GM23248 (cell line): ENCODE measurements around the gene NUDT2. TPM values are rescaled to one million over a fixed set of nuclear protein-coding genes. Genes with fewer than 3 reads are reported as not detected.

Experiments
- DNase-seq: peaks from one replicate; pipeline ENCODE4 v3.0.0-alpha.2; 2015
- H2AFZ ChIP-seq: fragments of 200-600 bp; sonication (generic); 2 replicates; pipeline ENCODE4 v1.6.1; 2016; ENCODE audit warnings: antibody characterized with exemption
- H3F3A ChIP-seq: fragments of 200-600 bp; sonication (generic); 2 replicates; pipeline ENCODE4 v1.6.1; 2016; ENCODE audit warnings: mild to moderate bottlenecking, antibody characterized with exemption, mixed run types; ENCODE audit not compliant: insufficient read depth
- H3K27ac ChIP-seq: fragments of 200-600 bp; sonication (generic); 2 replicates; pipeline ENCODE4 v1.5.1; 2016; ENCODE audit warnings: mild to moderate bottlenecking
- H3K27me3 ChIP-seq: fragments of 200-600 bp; sonication (generic); replicated peaks from 2 replicates; pipeline ENCODE4 v1.6.1; 2016; ENCODE audit warnings: mild to moderate bottlenecking; ENCODE audit not compliant: insufficient read depth
- H3K36me3 ChIP-seq: fragments of 200-600 bp; sonication (generic); 2 replicates; pipeline ENCODE4 v1.6.1; 2016; ENCODE audit warnings: low read depth, mild to moderate bottlenecking
- H3K4me1 ChIP-seq: fragments of 200-600 bp; sonication (generic); 2 replicates; pipeline ENCODE4 v1.6.1; 2016; ENCODE audit warnings: mild to moderate bottlenecking; ENCODE audit not compliant: insufficient read depth
- H3K4me2 ChIP-seq: fragments of 200-600 bp; sonication (generic); one replicate; pipeline ENCODE4 v1.6.1; 2016; ENCODE audit warnings: mild to moderate bottlenecking; ENCODE audit not compliant: unreplicated experiment
- H3K4me3 ChIP-seq: fragments of 200-600 bp; sonication (generic); 2 replicates; pipeline ENCODE4 v1.5.1; 2016; ENCODE audit warnings: mild to moderate bottlenecking
- H3K79me2 ChIP-seq: fragments of 200-600 bp; sonication (generic); 2 replicates; pipeline ENCODE4 v1.6.1; 2016; ENCODE audit warnings: mild to moderate bottlenecking; ENCODE audit not compliant: insufficient read depth
- H3K9ac ChIP-seq: fragments of 200-600 bp; sonication (generic); 2 replicates; pipeline ENCODE4 v1.6.1; 2016; ENCODE audit warnings: mild to moderate bottlenecking
- H3K9me2 ChIP-seq: fragments of 200-600 bp; sonication (generic); 2 replicates; pipeline ENCODE4 v1.6.1; 2016; ENCODE audit warnings: mixed run types, mild to moderate bottlenecking, moderate library complexity; ENCODE audit not compliant: insufficient read depth
- H3K9me3 ChIP-seq: fragments of 200-600 bp; sonication (generic); one replicate; pipeline ENCODE4 v1.6.1; 2017; ENCODE audit warnings: low read depth
- H4K20me1 ChIP-seq: fragments of 200-600 bp; sonication (generic); 2 replicates; pipeline ENCODE4 v1.6.0; 2016; ENCODE audit not compliant: insufficient read depth
- EZH2 ChIP-seq: fragments of 200-600 bp; sonication (generic); IDR thresholded peaks from 2 replicates; pipeline ENCODE4 v1.6.1; 2018; ENCODE audit warnings: antibody characterized with exemption, mild to moderate bottlenecking; ENCODE audit not compliant: insufficient read depth, poor library complexity, severe bottlenecking
- EZH2phosphoT487 ChIP-seq: fragments of 200-600 bp; sonication (generic); IDR thresholded peaks from 2 replicates; pipeline ENCODE4 v1.6.1; 2018; ENCODE audit warnings: antibody characterized with exemption, moderate library complexity, mild to moderate bottlenecking, low read depth; ENCODE audit not compliant: insufficient read depth
- WGBS, 2 experiments: methylation state at CpG; one replicate each; pipeline ENCODE4 v1.1.6; 2015 to 2017; ENCODE audit warnings: low lambda C conversion rate in 2 of 2, low coverage in 1 of 2; ENCODE audit errors: missing lambda C conversion rate in 2 of 2; 5-methylcytosine and 5-hydroxymethylcytosine counted together
- in situ Hi-C: fragments of 300-500 bp; cut with MboI; formaldehyde crosslinking; loops from 2 replicates; pipeline ENCODE4 v1.15.0; 2020
- polyA plus RNA-seq: library from polyadenylated mRNA; unstranded; fragments of >200 nt; fragmentation: Nextera tagmentation; extraction: Ambion mirVana; gene quantifications from 2 replicates; pipeline ENCODE4 v1.2.1, GENCODE V29; 2016
- total RNA-seq: library from RNA; depleted of rRNA; stranded (reverse); fragments of >200 nt; shearing (Covaris generic); gene quantifications from 2 replicates; pipeline ENCODE4 v1.2.3, GENCODE V29; 2014

The NUDT2 gene
- total and polyA plus RNA-seq, 2 experiments from 2014 or later = 12.5 to 17.6 TPM

GRCh38 chr9:34379334-34380033 lies 50.1 kb downstream of the NUDT2 start:
- no peaks in the 10 kb centered on the region for H3K9me3 ChIP-seq
- peak overlapping the region; percentile 73 for H3K4me3 ChIP-seq
- H3K27me3 ChIP-seq = no peaks in the 10 kb centered on the region
- H3K36me3 ChIP-seq = no peaks in the 10 kb centered on the region
- in situ Hi-C loops = loop anchor here (5.0 kb wide), 1 partner anchor 37 kb away; no protein-coding TSS in a partner anchor
- no peaks in the 10 kb centered on the region for H3K79me2 ChIP-seq
- H3K27ac ChIP-seq = no peak overlapping the region
- no peak overlapping the region for H3K9ac ChIP-seq
- peak; percentile 79 for DNase-seq
- TF ChIP-seq EZH2 = no peak
- TF ChIP-seq EZH2phosphoT487 = no peak
- no peaks in the 10 kb centered on the region for H3K9me2 ChIP-seq
- 5 to 6% methylated on average over 32 to 35 of the region's 35 CpGs for WGBS, 2 experiments
- H2AFZ ChIP-seq = peak overlapping the region; percentile 89
- no peaks in the 10 kb centered on the region for H4K20me1 ChIP-seq
- H3K4me2 ChIP-seq = peak overlapping the region; percentile 82
- H3K4me1 ChIP-seq = no peaks in the 10 kb centered on the region
- H3F3A ChIP-seq = 0 out of 2 replicates have a peak, but pooled peaks cover 5% of the 10 kb centered on the region

- no peaks in the 10 kb centered on the region for H3K9me2 ChIP-seq
- H3K9ac ChIP-seq = no peak overlapping the region
- H3K4me3 ChIP-seq = no peak overlapping the region; the same call in 1 of the 2 replicates
- H3K36me3 ChIP-seq = no peaks in the 10 kb centered on the region
- no peaks in the 10 kb centered on the region for H3K9me3 ChIP-seq
- H3K27ac ChIP-seq = no peak overlapping the region
- WGBS, 2 experiments = 27 to 29% methylated on average over 23 to 24 of the region's 24 CpGs
- H3K27me3 ChIP-seq = no peaks in the 10 kb centered on the region
- H3K4me2 ChIP-seq = no peak overlapping the region
- no peaks in the 10 kb centered on the region for H3K79me2 ChIP-seq
- in situ Hi-C loops = no loop called here
- TF ChIP-seq EZH2 (no peak), EZH2phosphoT487 (no peak)
- 0 out of 2 replicates have a peak, but pooled peaks cover 5% of the 10 kb centered on the region for H3F3A ChIP-seq
- no peaks in the 10 kb centered on the region for H3K4me1 ChIP-seq
- H4K20me1 ChIP-seq = no peaks in the 10 kb centered on the region
- no peak for DNase-seq
- peak overlapping the region; percentile 89 for H2AFZ ChIP-seq
These were observed 50.7 kb downstream of the NUDT2 start for GRCh38 chr9:34380034-34380510.

- Histone ChIP-seq H2AFZ (peak overlapping the region; percentile 89), H3K4me3 (peak overlapping the region; percentile 71), H3K27me3 (no peaks in the 10 kb centered on the region), H3K9ac (peak overlapping the region; percentile 66), H3K79me2 (no peaks in the 10 kb centered on the region), H3F3A (0 out of 2 replicates have a peak, but pooled peaks cover 2% of the 10 kb centered on the region), H3K4me2 (peak overlapping the region; percentile 82), H4K20me1 (no peaks in the 10 kb centered on the region), H3K9me3 (no peaks in the 10 kb centered on the region), H3K9me2 (no peaks in the 10 kb centered on the region), H3K27ac (no peak overlapping the region), H3K4me1 (no peaks in the 10 kb centered on the region), H3K36me3 (no peaks in the 10 kb centered on the region)
- 4 to 8% methylated on average over 39 to 47 of the region's 59 CpGs for WGBS, 2 experiments
- TF ChIP-seq EZH2 = no peak
- TF ChIP-seq EZH2phosphoT487 = no peak
- in situ Hi-C loops = no loop called here
- peak; percentile 83 for DNase-seq
These were observed 51.3 kb downstream of the NUDT2 start for GRCh38 chr9:34380511-34381315.

GRCh38 chr9:34381323-34381722 lies 52.0 kb downstream of the NUDT2 start:
- no peaks in the 10 kb centered on the region for H3K9me2 ChIP-seq
- in situ Hi-C loops = no loop called here
- DNase-seq = no peak
- no peaks in the 10 kb centered on the region for H3K4me1 ChIP-seq
- H3K4me2 ChIP-seq = no peak overlapping the region
- H3K36me3 ChIP-seq = no peaks in the 10 kb centered on the region
- peak overlapping the region; percentile 89 for H2AFZ ChIP-seq
- no peaks in the 10 kb centered on the region for H4K20me1 ChIP-seq
- H3K4me3 ChIP-seq = no peak overlapping the region
- TF ChIP-seq EZH2 (no peak), EZH2phosphoT487 (no peak)
- H3F3A ChIP-seq = no peaks in the 10 kb centered on the region
- H3K9ac ChIP-seq = no peak overlapping the region
- H3K27ac ChIP-seq = no peak overlapping the region
- H3K27me3 ChIP-seq = no peaks in the 10 kb centered on the region
- H3K9me3 ChIP-seq = no peaks in the 10 kb centered on the region
- H3K79me2 ChIP-seq = no peaks in the 10 kb centered on the region
- WGBS, 2 experiments = 76 to 88% methylated on average over 15 to 17 of the region's 17 CpGs
